Cardiac muscle cell (in vitro differentiated cells and primary cell): ENCODE data around the gene BMS1. TPM values are rescaled to one million over a fixed set of nuclear protein-coding genes. Genes with fewer than 3 reads are reported as not detected.
"Not testable (repeated sequence)": the region's sequence is repeated elsewhere in the genome, so short reads cannot be mapped to it uniquely, and the experiment has no call there.

Source experiments
- DNase-seq, 2 donors: peaks; one replicate each; pipeline versions ENCODE4 v3.0.0 to v3.0.0-alpha.2; 2010 to 2017; ENCODE audit warnings: low read depth in 1 of 2, low spot score in 1 of 2
- H3K27ac ChIP-seq: fragments of 200-600 bp; sonication (generic); 2 replicates; pipeline ENCODE4 v1.5.1; 2016
- H3K27me3 ChIP-seq: fragments of 200-600 bp; sonication (generic); 2 replicates; pipeline ENCODE4 v1.6.0; 2016; ENCODE audit warnings: control low read depth
- H3K36me3 ChIP-seq: fragments of 200-600 bp; sonication (generic); 2 replicates; pipeline ENCODE4 v1.5.1; 2016; ENCODE audit warnings: control low read depth
- H3K4me1 ChIP-seq: fragments of 200-600 bp; sonication (generic); 2 replicates; pipeline ENCODE4 v1.8.1; 2017; ENCODE audit warnings: low read depth, mild to moderate bottlenecking, mixed run types
- H3K4me3 ChIP-seq: fragments of 200-600 bp; sonication (generic); 2 replicates; pipeline ENCODE4 v1.5.1; 2016; ENCODE audit warnings: mild to moderate bottlenecking
- H3K9me3 ChIP-seq: fragments of 200-600 bp; sonication (generic); 2 replicates; pipeline ENCODE4 v1.5.1; 2017; ENCODE audit warnings: low read depth, mild to moderate bottlenecking, control low read depth
- polyA plus RNA-seq: library from polyadenylated mRNA; unstranded; fragments of >200 nt; fragmentation: Nextera tagmentation; extraction: Ambion mirVana; gene quantifications from 2 replicates; pipeline ENCODE4 v1.2.1, GENCODE V29; 2016
- total RNA-seq: library from RNA; depleted of rRNA; stranded (reverse); fragments of >200 nt; gene quantifications from 2 replicates; pipeline ENCODE4 v1.2.3, GENCODE V29; 2016
- TF ChIP-seq, protein P1 (sequence below): IDR thresholded peaks from 2 replicates; pipeline ENCODE4 v1.5.1; 2012; ENCODE audit warnings: low read depth, mild to moderate bottlenecking, low read length

BMS1 gene
- total and polyA plus RNA-seq, 2 experiments from 2014 or later, result 13.7 to 14.8 TPM

DNA sequence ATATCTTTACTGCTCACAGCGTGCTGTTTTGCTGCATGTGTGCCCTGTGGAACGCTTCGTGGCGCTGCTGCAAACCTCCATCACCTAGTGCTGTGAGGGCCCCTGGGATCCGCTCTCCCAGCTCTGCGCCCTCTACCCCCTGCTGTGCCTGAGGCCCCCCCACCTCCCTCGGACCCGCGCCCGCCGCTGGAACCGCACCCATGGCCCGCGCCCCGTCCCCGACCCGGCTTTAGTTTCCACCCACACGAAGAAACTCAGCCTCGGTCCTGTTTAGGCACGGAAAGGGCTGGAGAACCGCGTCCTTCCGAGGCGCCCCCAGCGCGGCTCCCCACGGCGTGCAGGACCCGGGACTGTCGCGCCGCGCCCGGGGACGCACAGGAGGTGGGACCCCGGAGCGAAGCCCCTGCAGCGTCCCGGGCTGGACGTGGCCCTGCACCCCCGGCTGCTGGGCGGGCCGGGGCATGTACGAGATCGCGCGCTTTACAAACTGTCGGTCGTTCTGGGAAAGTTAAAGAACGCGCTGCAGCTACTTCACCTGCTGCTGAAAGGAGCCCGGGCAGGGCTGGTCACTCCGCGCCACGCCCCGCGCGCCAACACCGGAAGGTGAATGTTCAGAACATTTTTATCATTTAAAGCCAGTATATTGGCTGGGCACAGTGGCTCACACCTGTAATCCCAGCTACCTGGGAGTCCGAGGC lies 54.3 kb downstream of the BMS1 start:
- DNase-seq, result peak; percentile 36 to 39
- H3K27me3 ChIP-seq, result peaks cover 34% of the 10 kb centered on the region
- TF ChIP-seq, protein P1, sequence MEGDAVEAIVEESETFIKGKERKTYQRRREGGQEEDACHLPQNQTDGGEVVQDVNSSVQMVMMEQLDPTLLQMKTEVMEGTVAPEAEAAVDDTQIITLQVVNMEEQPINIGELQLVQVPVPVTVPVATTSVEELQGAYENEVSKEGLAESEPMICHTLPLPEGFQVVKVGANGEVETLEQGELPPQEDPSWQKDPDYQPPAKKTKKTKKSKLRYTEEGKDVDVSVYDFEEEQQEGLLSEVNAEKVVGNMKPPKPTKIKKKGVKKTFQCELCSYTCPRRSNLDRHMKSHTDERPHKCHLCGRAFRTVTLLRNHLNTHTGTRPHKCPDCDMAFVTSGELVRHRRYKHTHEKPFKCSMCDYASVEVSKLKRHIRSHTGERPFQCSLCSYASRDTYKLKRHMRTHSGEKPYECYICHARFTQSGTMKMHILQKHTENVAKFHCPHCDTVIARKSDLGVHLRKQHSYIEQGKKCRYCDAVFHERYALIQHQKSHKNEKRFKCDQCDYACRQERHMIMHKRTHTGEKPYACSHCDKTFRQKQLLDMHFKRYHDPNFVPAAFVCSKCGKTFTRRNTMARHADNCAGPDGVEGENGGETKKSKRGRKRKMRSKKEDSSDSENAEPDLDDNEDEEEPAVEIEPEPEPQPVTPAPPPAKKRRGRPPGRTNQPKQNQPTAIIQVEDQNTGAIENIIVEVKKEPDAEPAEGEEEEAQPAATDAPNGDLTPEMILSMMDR, result peak; percentile 16
- H3K9me3 ChIP-seq, result no peaks in the 10 kb centered on the region
- no peak overlapping the region for H3K27ac ChIP-seq
- peak overlapping the region; percentile 34 for H3K4me3 ChIP-seq
- H3K36me3 ChIP-seq, result no peaks in the 10 kb centered on the region
- no peaks in the 10 kb centered on the region for H3K4me1 ChIP-seq

DNA sequence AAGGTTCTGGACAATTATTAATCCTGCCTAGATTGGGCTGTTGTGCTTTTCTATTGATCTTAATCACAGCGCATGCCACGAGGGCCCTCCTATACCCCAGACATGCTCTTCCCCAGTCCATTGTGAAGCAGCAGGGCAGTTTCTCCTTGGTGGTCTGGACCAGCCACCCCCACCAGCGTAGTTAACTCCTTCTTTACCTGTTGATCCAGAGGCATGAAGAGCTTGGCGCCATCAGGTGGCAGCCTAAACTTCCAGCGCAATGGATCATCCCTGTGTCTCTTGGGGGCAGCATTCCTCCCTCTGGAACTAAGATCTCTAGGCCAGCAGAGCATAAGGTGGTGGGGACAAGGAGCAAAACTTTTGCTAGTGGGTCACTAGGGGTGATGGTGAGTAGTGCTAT lies 62.2 kb downstream of the BMS1 start:
- H3K4me3 ChIP-seq, DNase-seq, H3K9me3 ChIP-seq, H3K4me1 ChIP-seq, H3K27ac ChIP-seq, H3K36me3 ChIP-seq, H3K27me3 ChIP-seq: not testable (repeated sequence)

DNA sequence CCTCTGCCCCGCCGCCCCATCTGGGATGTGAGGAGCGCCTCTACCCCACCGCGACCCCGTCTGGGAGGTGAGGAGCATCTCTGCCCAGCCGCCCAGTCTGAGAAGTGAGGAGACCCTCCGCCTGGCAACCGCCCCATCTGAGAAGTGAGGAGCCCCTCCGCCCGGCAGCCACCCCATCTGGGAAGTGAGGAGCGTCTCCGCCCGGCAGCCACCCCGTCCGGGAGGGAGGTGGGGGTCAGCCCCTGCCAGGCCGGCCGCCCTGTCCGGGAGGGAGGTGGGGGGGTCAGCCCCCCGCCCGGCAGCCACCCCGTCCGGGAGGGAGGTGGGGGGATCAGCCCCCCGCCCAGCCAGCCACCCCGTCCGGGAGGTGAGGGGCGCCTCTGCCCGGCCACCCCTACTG lies 64.7 kb downstream of the BMS1 start:
- H3K4me1 ChIP-seq, DNase-seq, H3K9me3 ChIP-seq, H3K27me3 ChIP-seq, H3K36me3 ChIP-seq, H3K27ac ChIP-seq, H3K4me3 ChIP-seq: not testable (repeated sequence)

DNA sequence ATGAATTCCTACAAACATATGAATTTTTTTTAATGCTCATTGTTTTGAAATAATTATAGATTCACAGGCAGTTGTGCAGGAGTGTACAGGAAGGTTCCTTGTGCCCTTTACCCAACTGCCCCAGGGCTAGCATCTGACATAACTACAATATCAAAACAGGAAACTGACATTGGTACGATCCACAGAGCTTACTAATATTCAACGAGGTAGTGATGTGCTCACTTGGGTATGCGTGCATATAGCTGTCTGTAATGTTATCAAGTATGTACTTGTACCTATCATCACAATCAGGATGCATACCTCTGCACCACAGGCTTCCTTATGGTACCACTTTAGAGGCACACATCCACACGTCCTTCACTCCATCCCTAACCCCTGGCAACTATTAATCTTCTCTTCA lies 68.3 kb downstream of the BMS1 start:
- H3K4me1 ChIP-seq, result no peaks in the 10 kb centered on the region

DNA sequence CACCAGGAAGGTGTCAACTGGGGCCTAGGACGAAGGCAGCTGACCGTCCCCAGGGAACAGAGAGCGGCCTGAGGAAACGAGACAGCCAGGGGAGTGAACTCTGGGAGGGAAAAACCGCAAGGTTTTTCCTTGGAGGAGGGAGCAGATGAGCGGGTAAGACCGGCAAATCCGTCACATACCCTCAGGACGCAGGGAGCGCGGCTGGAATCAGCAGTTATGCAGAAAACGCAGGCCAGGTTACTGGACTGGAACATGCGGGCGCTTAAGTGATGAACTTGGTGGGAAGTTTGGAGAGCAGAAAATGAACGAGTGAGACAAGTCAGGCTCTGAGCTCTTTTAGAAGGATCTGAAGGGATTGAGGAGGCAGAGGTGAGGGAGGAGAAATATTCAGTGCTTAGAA lies 76.7 kb downstream of the BMS1 start:
- Histone ChIP-seq H3K9me3 (no peaks in the 10 kb centered on the region), H3K27me3 (peaks cover 3% of the 10 kb centered on the region), H3K4me1 (no peaks in the 10 kb centered on the region), H3K4me3 (no peak overlapping the region), H3K27ac (no peak overlapping the region), H3K36me3 (no peaks in the 10 kb centered on the region)
- no peak for DNase-seq
- TF ChIP-seq, protein P1, result no peak

More for the DNA sequence above, 68.3 kb downstream of the BMS1 start:
- TF ChIP-seq, protein P1, result no peak
- no peak for DNase-seq
- H3K27me3 ChIP-seq, result no peaks in the 10 kb centered on the region
- H3K36me3 ChIP-seq, result no peaks in the 10 kb centered on the region
- H3K4me3 ChIP-seq, result no peak overlapping the region
- no peaks in the 10 kb centered on the region for H3K9me3 ChIP-seq
- no peak overlapping the region for H3K27ac ChIP-seq

DNA sequence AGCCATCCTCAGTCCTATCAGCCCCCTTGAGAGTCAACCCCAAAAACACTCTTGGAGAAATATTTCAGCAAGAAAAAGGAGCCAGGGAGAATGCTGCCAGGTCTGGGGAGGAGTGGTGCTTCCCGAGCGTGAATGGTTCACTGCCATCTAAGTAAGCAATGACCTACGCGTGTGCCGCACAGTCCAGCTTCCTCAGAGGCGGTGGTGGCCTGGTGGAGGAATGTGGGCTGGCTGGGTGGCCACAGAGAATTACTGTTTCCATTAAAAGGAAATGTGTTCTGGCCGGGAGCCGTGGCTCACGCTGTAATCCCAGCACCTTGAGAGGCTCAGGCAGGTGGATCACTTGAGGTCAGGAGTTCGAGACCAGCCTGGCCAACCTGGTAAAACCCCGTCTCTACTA lies 77.4 kb downstream of the BMS1 start:
- DNase-seq, H3K4me3 ChIP-seq, H3K36me3 ChIP-seq, H3K27ac ChIP-seq, H3K9me3 ChIP-seq, H3K4me1 ChIP-seq, H3K27me3 ChIP-seq: not testable (repeated sequence)

DNA sequence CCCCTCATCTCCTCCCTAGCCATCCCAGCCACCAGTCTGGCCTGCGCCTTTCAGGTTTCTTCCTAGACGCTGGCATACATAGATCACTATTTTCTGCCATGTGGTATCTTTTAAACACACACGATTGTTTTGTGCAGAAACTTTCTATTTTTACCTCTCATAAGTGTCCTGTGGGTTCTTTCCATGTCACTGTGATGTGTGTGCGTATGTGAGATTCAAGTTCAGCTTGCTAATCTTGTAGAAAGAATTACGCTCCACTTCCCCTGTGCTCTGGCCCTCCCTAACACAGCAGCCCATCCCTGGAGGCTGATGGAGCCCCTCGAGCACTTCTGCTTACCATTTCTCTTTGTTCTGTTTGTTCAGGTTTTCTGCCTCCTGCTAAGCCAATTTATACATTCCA lies 80.2 kb downstream of the BMS1 start:
- H3K4me3 ChIP-seq, H3K9me3 ChIP-seq, DNase-seq, H3K4me1 ChIP-seq, H3K27ac ChIP-seq, H3K36me3 ChIP-seq: not testable (repeated sequence)
- peaks cover 26% of the 10 kb centered on the region for H3K27me3 ChIP-seq

DNA sequence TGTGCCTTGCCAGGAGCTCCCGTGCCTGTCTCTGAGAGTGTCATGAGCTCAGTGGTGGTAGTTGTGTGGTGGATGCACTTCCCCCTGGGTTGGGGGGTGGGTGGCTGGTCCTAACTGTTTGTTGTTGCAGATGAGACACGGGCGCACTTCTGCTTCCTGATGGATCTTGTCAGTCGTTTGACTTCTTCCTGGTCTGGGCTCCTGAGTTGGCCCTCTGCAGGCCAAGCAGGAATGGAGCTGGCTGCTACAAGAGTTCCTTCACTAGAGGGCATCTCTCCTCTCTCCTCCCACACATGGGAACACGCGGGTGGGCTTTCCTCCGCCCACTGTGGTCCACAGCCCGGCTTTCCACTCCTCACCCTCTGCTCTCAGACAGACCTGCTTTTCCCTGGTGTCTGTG lies 82.0 kb downstream of the BMS1 start:
- Histone ChIP-seq H3K27me3 (peaks cover 26% of the 10 kb centered on the region), H3K27ac (no peak overlapping the region), H3K4me3 (no peak overlapping the region), H3K9me3 (no peaks in the 10 kb centered on the region), H3K36me3 (no peaks in the 10 kb centered on the region), H3K4me1 (no peaks in the 10 kb centered on the region)
- peak in 1 of 2 donors; percentile 13 for DNase-seq
- TF ChIP-seq, protein P1, result peak; percentile 30
